Parathyroid adenoma (tissue), 2 donors: ENCODE measurements around the gene TRIP12.

Experiments used
- H2AFZ ChIP-seq: fragments of 300-600 bp; sonication (generic); one replicate; pipeline ENCODE4 v1.7.0; 2017; ENCODE audit warnings: antibody characterized with exemption, mild to moderate bottlenecking
- H3K27ac ChIP-seq: fragments of 300-600 bp; sonication (generic); one replicate; pipeline ENCODE4 v1.7.0; 2017
- H3K27me3 ChIP-seq: fragments of 300-600 bp; sonication (generic); one replicate; pipeline ENCODE4 v1.7.0; 2017; ENCODE audit warnings: low read length; ENCODE audit not compliant: control insufficient read depth, insufficient read depth
- H3K36me3 ChIP-seq: fragments of 300-600 bp; sonication (generic); one replicate; pipeline ENCODE4 v1.7.0; 2017; ENCODE audit warnings: low read length; ENCODE audit not compliant: control insufficient read depth, insufficient read depth
- H3K4me1 ChIP-seq: fragments of 300-600 bp; sonication (generic); one replicate; pipeline ENCODE4 v1.7.0; 2017; ENCODE audit warnings: control low read depth
- H3K4me2 ChIP-seq: fragments of 300-600 bp; sonication (generic); one replicate; pipeline ENCODE4 v1.7.0; 2017; ENCODE audit warnings: low read length
- H3K4me3 ChIP-seq: fragments of 300-600 bp; sonication (generic); one replicate; pipeline ENCODE4 v1.7.0; 2017; ENCODE audit warnings: low read depth, low read length
- H3K79me2 ChIP-seq: fragments of 300-600 bp; sonication (generic); one replicate; pipeline ENCODE4 v1.7.0; 2017; ENCODE audit warnings: control low read depth
- H3K9ac ChIP-seq: fragments of 300-600 bp; sonication (generic); one replicate; pipeline ENCODE4 v1.7.0; 2017; ENCODE audit warnings: mild to moderate bottlenecking
- H3K9me3 ChIP-seq: fragments of 300-600 bp; sonication (generic); one replicate; pipeline ENCODE4 v1.7.0; 2017; ENCODE audit warnings: low read length; ENCODE audit not compliant: control insufficient read depth
- TF ChIP-seq, protein P1 (sequence below): fragments of 300-600 bp; sonication (generic); IDR thresholded peaks from one replicate; pipeline ENCODE4 v1.7.0; 2017; ENCODE audit warnings: antibody characterized with exemption, mild to moderate bottlenecking
- donor health status: primary hyperparathyroidism.

The TRIP12 gene

DNA sequence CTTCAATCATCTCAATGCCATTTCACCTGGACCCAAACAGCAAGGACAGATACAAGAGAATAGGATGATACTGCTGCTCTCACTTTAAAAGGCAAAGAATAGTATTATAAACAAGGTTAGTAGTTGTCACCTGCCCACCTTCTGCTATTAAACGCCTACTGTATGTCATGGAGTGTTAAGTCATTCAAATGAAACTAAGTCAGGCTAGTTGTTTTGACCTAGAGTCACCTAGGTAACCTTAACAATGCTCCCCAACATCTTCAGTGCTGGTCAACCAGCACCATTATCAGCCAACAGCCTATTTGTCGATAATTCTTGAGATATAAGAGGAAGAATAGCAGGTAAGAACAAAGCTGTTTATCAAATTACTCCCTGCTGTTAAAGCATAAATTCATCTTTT, 39.2 kb downstream of the TRIP12 start:
- Histone ChIP-seq H3K4me2 (no peak overlapping the region), H3K79me2 (peaks cover 27% of the 10 kb centered on the region), H3K36me3 (no peaks in the 10 kb centered on the region), H3K9me3 (no peaks in the 10 kb centered on the region), H3K4me1 (peaks cover 3% of the 10 kb centered on the region), H3K27me3 (no peaks in the 10 kb centered on the region), H3K4me3 (no peak overlapping the region), H3K27ac (no peak overlapping the region), H2AFZ (no peak overlapping the region), H3K9ac (no peak overlapping the region)
- TF ChIP-seq, protein P1, sequence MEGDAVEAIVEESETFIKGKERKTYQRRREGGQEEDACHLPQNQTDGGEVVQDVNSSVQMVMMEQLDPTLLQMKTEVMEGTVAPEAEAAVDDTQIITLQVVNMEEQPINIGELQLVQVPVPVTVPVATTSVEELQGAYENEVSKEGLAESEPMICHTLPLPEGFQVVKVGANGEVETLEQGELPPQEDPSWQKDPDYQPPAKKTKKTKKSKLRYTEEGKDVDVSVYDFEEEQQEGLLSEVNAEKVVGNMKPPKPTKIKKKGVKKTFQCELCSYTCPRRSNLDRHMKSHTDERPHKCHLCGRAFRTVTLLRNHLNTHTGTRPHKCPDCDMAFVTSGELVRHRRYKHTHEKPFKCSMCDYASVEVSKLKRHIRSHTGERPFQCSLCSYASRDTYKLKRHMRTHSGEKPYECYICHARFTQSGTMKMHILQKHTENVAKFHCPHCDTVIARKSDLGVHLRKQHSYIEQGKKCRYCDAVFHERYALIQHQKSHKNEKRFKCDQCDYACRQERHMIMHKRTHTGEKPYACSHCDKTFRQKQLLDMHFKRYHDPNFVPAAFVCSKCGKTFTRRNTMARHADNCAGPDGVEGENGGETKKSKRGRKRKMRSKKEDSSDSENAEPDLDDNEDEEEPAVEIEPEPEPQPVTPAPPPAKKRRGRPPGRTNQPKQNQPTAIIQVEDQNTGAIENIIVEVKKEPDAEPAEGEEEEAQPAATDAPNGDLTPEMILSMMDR, result no peak

DNA sequence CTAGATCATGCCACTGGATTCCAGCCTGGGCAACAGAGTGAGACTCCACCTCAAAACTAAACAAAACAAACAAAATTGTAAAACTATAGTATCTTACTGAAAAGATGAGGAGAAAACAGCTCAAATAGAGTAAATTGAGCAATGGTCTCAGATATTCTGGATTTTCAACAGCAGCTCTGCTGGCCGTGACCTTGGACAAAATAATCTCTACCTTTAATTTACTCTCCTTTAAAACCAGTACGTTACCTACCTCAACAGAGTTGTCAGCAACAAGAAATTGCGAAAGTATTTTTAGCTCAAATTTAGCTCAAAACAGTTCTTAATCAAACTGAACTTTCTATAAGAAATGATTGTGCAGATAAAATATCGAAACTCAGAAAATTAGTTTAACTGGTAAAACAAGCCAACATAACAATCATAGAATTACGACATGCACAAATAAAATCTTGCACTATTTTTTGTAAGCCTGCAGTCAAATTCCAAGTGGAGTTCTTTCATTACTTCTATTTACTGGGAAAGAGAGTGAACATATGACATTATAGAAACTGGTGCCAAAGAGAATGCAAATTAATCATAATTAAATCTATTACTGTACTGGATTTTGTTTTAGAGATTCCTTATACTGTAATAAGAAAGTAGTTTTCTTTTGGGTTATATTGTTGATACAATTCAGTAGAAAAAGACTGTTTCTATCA, 40.8 kb downstream of the TRIP12 start:
- TF ChIP-seq, protein P1, result no peak
- H3K27me3 ChIP-seq, result no peaks in the 10 kb centered on the region
- no peak overlapping the region for H3K4me2 ChIP-seq
- H3K9ac ChIP-seq, result no peak overlapping the region
- no peak overlapping the region for H2AFZ ChIP-seq
- H3K79me2 ChIP-seq, result peaks cover 28% of the 10 kb centered on the region
- no peak overlapping the region for H3K4me3 ChIP-seq
- H3K4me1 ChIP-seq, result peaks cover 3% of the 10 kb centered on the region
- no peaks in the 10 kb centered on the region for H3K36me3 ChIP-seq
- no peak overlapping the region for H3K27ac ChIP-seq
- no peaks in the 10 kb centered on the region for H3K9me3 ChIP-seq

DNA sequence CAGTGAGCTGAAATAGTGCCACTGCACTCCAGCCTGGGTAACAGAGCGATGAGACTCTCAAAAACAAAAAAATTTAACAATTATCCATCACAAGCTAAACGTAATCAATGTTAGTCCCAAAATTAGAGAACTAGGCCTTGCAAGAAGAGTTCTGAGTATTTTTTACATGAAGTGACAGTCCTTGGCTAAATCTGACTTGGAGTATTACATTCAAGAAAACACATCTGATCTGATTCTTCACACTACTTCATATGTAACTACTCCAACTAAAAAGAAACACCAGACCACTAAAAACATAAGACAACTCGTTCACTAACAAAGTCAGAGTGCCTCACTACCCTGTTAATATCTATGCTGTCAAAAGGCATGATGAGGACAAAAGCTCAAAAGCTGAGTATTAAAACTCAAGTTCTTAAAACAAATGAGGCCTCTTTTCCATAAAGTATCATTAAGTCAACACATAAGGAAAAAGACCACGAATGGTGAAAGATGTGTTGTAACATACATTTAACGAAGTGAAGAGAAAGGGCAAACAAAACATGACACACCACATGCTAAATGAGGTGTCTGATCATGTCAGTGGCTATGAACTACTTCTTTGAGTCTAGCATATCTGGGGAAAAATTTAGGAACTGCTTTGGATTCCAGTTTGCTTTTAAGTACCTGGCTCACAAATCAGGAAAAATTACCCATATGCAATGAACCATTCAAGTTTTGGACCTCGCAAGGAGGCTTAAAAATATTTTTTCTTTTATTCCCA, 42.4 kb downstream of the TRIP12 start:
- peaks cover 3% of the 10 kb centered on the region for H3K4me1 ChIP-seq
- no peaks in the 10 kb centered on the region for H3K27me3 ChIP-seq
- H3K9ac ChIP-seq, result no peak overlapping the region
- no peak overlapping the region for H2AFZ ChIP-seq
- no peak overlapping the region for H3K4me2 ChIP-seq
- peaks cover 30% of the 10 kb centered on the region for H3K79me2 ChIP-seq
- no peak overlapping the region for H3K27ac ChIP-seq
- H3K4me3 ChIP-seq, result no peak overlapping the region
- H3K9me3 ChIP-seq, result no peaks in the 10 kb centered on the region
- H3K36me3 ChIP-seq, result no peaks in the 10 kb centered on the region
- TF ChIP-seq, protein P1, result no peak

DNA sequence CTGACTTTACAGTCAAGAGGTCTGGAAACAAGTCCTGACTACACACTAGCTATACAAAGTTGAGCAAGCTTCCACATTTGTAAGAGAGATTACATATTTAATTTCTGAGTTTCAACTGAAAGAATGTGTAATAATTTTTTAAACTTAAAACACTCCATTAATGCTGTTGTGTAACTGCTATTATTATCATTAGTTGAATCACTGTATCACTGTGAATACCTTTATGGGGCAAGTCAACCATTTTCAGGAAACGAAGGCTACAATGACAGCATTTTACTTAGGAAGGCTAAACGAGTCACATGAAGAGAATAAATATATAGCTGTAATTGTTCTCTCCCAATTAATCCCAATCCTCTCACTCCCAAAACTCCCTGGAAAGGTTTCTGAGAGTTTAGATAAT, 46.3 kb downstream of the TRIP12 start:
- H3K27me3 ChIP-seq, result no peaks in the 10 kb centered on the region
- no peak overlapping the region for H3K27ac ChIP-seq
- no peaks in the 10 kb centered on the region for H3K4me1 ChIP-seq
- TF ChIP-seq, protein P1, result no peak
- H3K9me3 ChIP-seq, result no peaks in the 10 kb centered on the region
- H2AFZ ChIP-seq, result no peak overlapping the region
- H3K4me2 ChIP-seq, result no peak overlapping the region
- no peaks in the 10 kb centered on the region for H3K36me3 ChIP-seq
- H3K4me3 ChIP-seq, result no peak overlapping the region
- H3K79me2 ChIP-seq, result peaks cover 42% of the 10 kb centered on the region
- no peak overlapping the region for H3K9ac ChIP-seq
